A172 (cell line): Measurements from ENCODE around the gene MAPK11. TPM values are rescaled to one million over a fixed set of nuclear protein-coding genes. Genes with fewer than 3 reads are reported as not detected.

ENCODE experiments used
- DNase-seq: peaks from one replicate; pipeline ENCODE4 v3.0.0-alpha.2; 2015; ENCODE audit warnings: low spot score
- total RNA-seq: library from RNA; depleted of rRNA; stranded (reverse); fragments of >200 nt; shearing (Covaris generic); gene quantifications from 2 replicates; pipeline ENCODE4 v1.2.3, GENCODE V29; 2014

MAPK11 gene
- total RNA-seq, 1 experiment from 2014 or later, result 15.4 TPM

- DNase-seq, result no peak
These were observed 24.1 kb upstream of the MAPK11 start for GRCh38 chr22:50294319-50294656.

- no peak for DNase-seq
These were observed 23.5 kb upstream of the MAPK11 start for GRCh38 chr22:50293441-50294318.

- DNase-seq, result no peak
These were observed 22.7 kb upstream of the MAPK11 start for GRCh38 chr22:50292643-50293440.

- no peak for DNase-seq
These were observed 19.9 kb upstream of the MAPK11 start for GRCh38 chr22:50289942-50290630.

- no peak for DNase-seq
These were observed 19.2 kb upstream of the MAPK11 start for GRCh38 chr22:50289151-50289941.

- no peak for DNase-seq
These were observed 17.6 kb upstream of the MAPK11 start for GRCh38 chr22:50287731-50288130.

- DNase-seq, result no peak
These were observed 16.6 kb upstream of the MAPK11 start for GRCh38 chr22:50286701-50287318.

GRCh38 chr22:50286275-50286674 lies 16.1 kb upstream of the MAPK11 start:
- DNase-seq, result no peak

GRCh38 chr22:50285568-50286229 lies 15.5 kb upstream of the MAPK11 start:
- no peak for DNase-seq

- DNase-seq, result no peak
These were observed 14.3 kb upstream of the MAPK11 start for GRCh38 chr22:50284479-50284878.

GRCh38 chr22:50283821-50284220 lies 13.6 kb upstream of the MAPK11 start:
- DNase-seq, result no peak

- DNase-seq, result peak; percentile 92
These were observed 12.4 kb upstream of the MAPK11 start for GRCh38 chr22:50282361-50283155.

- DNase-seq, result no peak
These were observed 11.8 kb upstream of the MAPK11 start for GRCh38 chr22:50281957-50282356.

- DNase-seq, result no peak
These were observed 11.2 kb upstream of the MAPK11 start for GRCh38 chr22:50281384-50281760.

GRCh38 chr22:50280708-50281383 lies 10.7 kb upstream of the MAPK11 start:
- no peak for DNase-seq

GRCh38 chr22:50280022-50280707 lies 10.0 kb upstream of the MAPK11 start:
- no peak for DNase-seq

- no peak for DNase-seq
These were observed 8.9 kb upstream of the MAPK11 start for GRCh38 chr22:50278956-50279619.

- no peak for DNase-seq
These were observed 8.3 kb upstream of the MAPK11 start for GRCh38 chr22:50278461-50278860.
